H9 (cell line): Measurements from ENCODE around the gene ARIH1. TPM values are rescaled to one million over a fixed set of nuclear protein-coding genes. Genes with fewer than 3 reads are reported as not detected.

Experiments
- DNase-seq: peaks from one replicate; pipeline ENCODE4 v3.0.0-alpha.2; 2017
- H2AFZ ChIP-seq: one replicate; pipeline ENCODE4 v1.6.1; 2013; ENCODE audit warnings: mild to moderate bottlenecking, low read length, control low read depth, moderate library complexity
- H2AK5ac ChIP-seq: 2 replicates; pipeline ENCODE4 v1.6.1; 2013; ENCODE audit warnings: low read length, control low read depth, mixed read lengths; ENCODE audit not compliant: insufficient read length
- H2BK120ac ChIP-seq: one replicate; pipeline ENCODE4 v1.6.1; 2013; ENCODE audit warnings: low read depth, mild to moderate bottlenecking, low read length, control low read depth, inconsistent platforms; ENCODE audit not compliant: poor library complexity, severe bottlenecking
- H2BK12ac ChIP-seq: 2 replicates; pipeline ENCODE4 v1.6.1; 2013; ENCODE audit warnings: low read length, control low read depth, mixed read lengths, low read depth; ENCODE audit not compliant: insufficient read length
- H2BK15ac ChIP-seq: 2 replicates; pipeline ENCODE4 v1.6.1; 2013; ENCODE audit warnings: low read depth, low read length, control low read depth
- H2BK20ac ChIP-seq: one replicate; pipeline ENCODE4 v1.6.1; 2013; ENCODE audit warnings: low read depth, mild to moderate bottlenecking, low read length, control low read depth, inconsistent platforms; ENCODE audit not compliant: poor library complexity, severe bottlenecking
- H2BK5ac ChIP-seq: 2 replicates; pipeline ENCODE4 v1.6.1; 2013; ENCODE audit warnings: low read length, control low read depth, mixed read lengths; ENCODE audit not compliant: insufficient read length
- H3K14ac ChIP-seq: 2 replicates; pipeline ENCODE4 v1.6.1; 2013; ENCODE audit warnings: low read length, control low read depth; ENCODE audit not compliant: insufficient read depth
- H3K18ac ChIP-seq: 2 replicates; pipeline ENCODE4 v1.6.1; 2013; ENCODE audit warnings: low read depth, mild to moderate bottlenecking, mixed read lengths, low read length, control low read depth; ENCODE audit not compliant: insufficient read length
- H3K23ac ChIP-seq: 2 replicates; pipeline ENCODE4 v1.6.1; 2013; ENCODE audit warnings: low read length, control low read depth, mixed read lengths, low read depth; ENCODE audit not compliant: insufficient read length
- H3K23me2 ChIP-seq: 2 replicates; pipeline ENCODE4 v1.6.1; 2013; ENCODE audit warnings: low read depth, mild to moderate bottlenecking, mixed read lengths, low read length, control low read depth; ENCODE audit not compliant: insufficient read length, poor library complexity, severe bottlenecking
- H3K27ac ChIP-seq: 2 replicates; pipeline ENCODE4 v1.5.1; 2013; ENCODE audit warnings: low read length, control low read depth, mixed read lengths, low read depth; ENCODE audit not compliant: insufficient read length
- H3K27me3 ChIP-seq: 2 replicates; pipeline ENCODE4 v1.6.1; 2013; ENCODE audit warnings: low read length, control low read depth, inconsistent platforms; ENCODE audit not compliant: insufficient read depth
- H3K4ac ChIP-seq: 2 replicates; pipeline ENCODE4 v1.6.1; 2013; ENCODE audit warnings: low read depth, mild to moderate bottlenecking, control low read depth, inconsistent platforms, low read length, moderate library complexity
- H3K4me1 ChIP-seq: 2 replicates; pipeline ENCODE4 v1.6.1; 2013; ENCODE audit warnings: low read length, control low read depth, inconsistent platforms; ENCODE audit not compliant: insufficient read depth
- H3K4me2 ChIP-seq: 2 replicates; pipeline ENCODE4 v1.6.1; 2013; ENCODE audit warnings: low read length, control low read depth, mixed read lengths; ENCODE audit not compliant: insufficient read length, insufficient read depth
- H3K56ac ChIP-seq: 2 replicates; pipeline ENCODE4 v1.6.1; 2013; ENCODE audit warnings: low read depth, mild to moderate bottlenecking, mixed read lengths, low read length, control low read depth; ENCODE audit not compliant: insufficient read length
- H3K79me1 ChIP-seq: 2 replicates; pipeline ENCODE4 v1.6.1; 2013; ENCODE audit warnings: low read depth, mild to moderate bottlenecking, moderate library complexity, low read length, control low read depth, inconsistent platforms; ENCODE audit not compliant: insufficient read depth, poor library complexity, severe bottlenecking
- H3K79me2 ChIP-seq: 2 replicates; pipeline ENCODE4 v1.6.1; 2013; ENCODE audit warnings: low read length, control low read depth, inconsistent platforms; ENCODE audit not compliant: insufficient read depth
- H3K9ac ChIP-seq: 2 replicates; pipeline ENCODE4 v1.6.1; 2013; ENCODE audit warnings: low read length, control low read depth, mixed read lengths; ENCODE audit not compliant: insufficient read length; ENCODE audit errors: extremely low read depth
- H3K9me3 ChIP-seq: one replicate; pipeline ENCODE4 v1.6.1; 2013; ENCODE audit warnings: low read depth, low read length, inconsistent platforms; ENCODE audit not compliant: control insufficient read depth
- H3T11ph ChIP-seq: one replicate; pipeline ENCODE4 v1.6.1; 2013; ENCODE audit warnings: mild to moderate bottlenecking, low read length, control low read depth, inconsistent platforms
- H4K20me1 ChIP-seq: one replicate; pipeline ENCODE4 v1.6.1; 2013; ENCODE audit not compliant: control insufficient read depth, insufficient read length, insufficient read depth
- H4K5ac ChIP-seq: 2 replicates; pipeline ENCODE4 v1.6.1; 2013; ENCODE audit warnings: low read depth, mild to moderate bottlenecking, mixed read lengths, low read length, control low read depth; ENCODE audit not compliant: insufficient read length
- H4K8ac ChIP-seq: replicated peaks from 2 replicates; pipeline ENCODE4 v1.6.1; 2013; ENCODE audit warnings: low read length, control low read depth, mixed read lengths, low read depth; ENCODE audit not compliant: insufficient read length
- H4K91ac ChIP-seq: 2 replicates; pipeline ENCODE4 v1.6.1; 2013; ENCODE audit warnings: low read depth, mild to moderate bottlenecking, moderate library complexity, mixed read lengths, low read length, control low read depth; ENCODE audit not compliant: insufficient read length
- H3K27ac Mint-ChIP-seq, 3 experiments: 2 replicates in 2 of 3; 3 replicates in 1 of 3; pipeline ENCODE4 v1.8.0; 2020 to 2021; ENCODE audit warnings: mixed read lengths in 3 of 3, mild to moderate bottlenecking in 1 of 3, moderate library complexity in 1 of 3
- H3K27me3 Mint-ChIP-seq: 2 replicates; pipeline ENCODE4 v1.8.0; 2021; ENCODE audit warnings: low read depth, mild to moderate bottlenecking, moderate library complexity, mixed read lengths
- H3K36me3 Mint-ChIP-seq, 3 experiments: 2 replicates in 2 of 3; 3 replicates in 1 of 3; pipeline ENCODE4 v1.8.0; 2020 to 2021; ENCODE audit warnings: low read depth in 3 of 3, mixed read lengths in 3 of 3; ENCODE audit not compliant: insufficient read depth in 1 of 3
- H3K4me1 Mint-ChIP-seq, 2 experiments: 2 replicates each; pipeline ENCODE4 v1.8.0; 2020; ENCODE audit warnings: mixed read lengths in 2 of 2
- H3K4me3 Mint-ChIP-seq, 2 experiments: 2 replicates in 1 of 2; 3 replicates in 1 of 2; pipeline ENCODE4 v1.8.0; 2020 to 2021; ENCODE audit warnings: mild to moderate bottlenecking in 2 of 2, mixed read lengths in 2 of 2, moderate library complexity in 1 of 2
- H3K9me3 Mint-ChIP-seq, 2 experiments: 2 replicates in 1 of 2; 3 replicates in 1 of 2; pipeline ENCODE4 v1.8.0; 2020; ENCODE audit warnings: mild to moderate bottlenecking in 2 of 2, mixed read lengths in 2 of 2, moderate library complexity in 1 of 2
- CTCF ChIP-seq: fragments of 200-600 bp; sonication (generic); conservative IDR thresholded peaks from 3 replicates; pipeline ENCODE4 v1.8.0; 2021; ENCODE audit warnings: antibody characterized with exemption, mild to moderate bottlenecking
- WGBS: extraction: QIAGEN DNeasy Blood & Tissue Kit; methylation state at CpG from one replicate; pipeline ENCODE4 v1.1.7; 2013; ENCODE audit warnings: missing lambda C conversion rate, low lambda C conversion rate, mixed read lengths; ENCODE audit not compliant: insufficient read length; ENCODE audit errors: extremely low coverage; 5-methylcytosine and 5-hydroxymethylcytosine counted together
- total RNA-seq: library from RNA; stranded (reverse); gene quantifications from 2 replicates; pipeline ENCODE4 v1.2.1, GENCODE V29; 2021

The ARIH1 gene
- total RNA-seq, 1 experiment from 2014 or later = 158 TPM

- Mint-ChIP-seq H3K4me3 (no peak overlapping the region), H3K4me1 (no peaks in the 10 kb centered on the region), H3K9me3 (no peaks in the 10 kb centered on the region), H3K36me3 (peaks cover 7 to 27% (median 19%) of the 10 kb centered on the region in 3 experiments; a peak in 6 of 7 replicates), H3K27ac (peak overlapping the region in 1 of 3 experiments; percentile 74; a peak in 3 of 7 replicates), H3K27me3 (no peaks in the 10 kb centered on the region)
- H3K27me3 ChIP-seq = no peaks in the 10 kb centered on the region
- H2BK20ac ChIP-seq = no peak overlapping the region
- no peak overlapping the region for H3K14ac ChIP-seq
- H3K27ac ChIP-seq = no peak overlapping the region
- no CpG with 5 or more reads among the region's 8 CpGs for WGBS
- no peak overlapping the region for H2BK120ac ChIP-seq
- no peak overlapping the region for H2BK15ac ChIP-seq
- no peak overlapping the region for H3K56ac ChIP-seq
- no peak for DNase-seq
- H2BK5ac ChIP-seq = no peak overlapping the region
- H4K20me1 ChIP-seq = no peaks in the 10 kb centered on the region
- H2BK12ac ChIP-seq = no peak overlapping the region
- H3K23ac ChIP-seq = no peak overlapping the region
- no peak overlapping the region for H3K4ac ChIP-seq
- no peak overlapping the region for H3K4me2 ChIP-seq
- no peak overlapping the region for H2AFZ ChIP-seq
- H4K8ac ChIP-seq = no peak overlapping the region
- H4K91ac ChIP-seq = no peak overlapping the region
- H4K5ac ChIP-seq = no peak overlapping the region
- no peaks in the 10 kb centered on the region for H3K79me2 ChIP-seq
- H3K79me1 ChIP-seq = no peaks in the 10 kb centered on the region
- no peak overlapping the region for H3K18ac ChIP-seq
- no peaks in the 10 kb centered on the region for H3K23me2 ChIP-seq
- H3K4me1 ChIP-seq = no peaks in the 10 kb centered on the region
- H3T11ph ChIP-seq = no peak overlapping the region
- H3K9ac ChIP-seq = no peak overlapping the region
- no peak for TF ChIP-seq CTCF
- no peak overlapping the region for H2AK5ac ChIP-seq
- no peaks in the 10 kb centered on the region for H3K9me3 ChIP-seq
Observed at GRCh38 chr15:72554471-72555425, 80.6 kb downstream of the ARIH1 start.
